GM12801 (cell line): ENCODE results near the gene CEP104.

Experiments
- CTCF ChIP-seq: IDR thresholded peaks from one replicate; pipeline ENCODE4 v1.5.1; 2011; ENCODE audit warnings: control low read depth; ENCODE audit not compliant: insufficient read length; ENCODE audit errors: extremely low read depth

CEP104 gene

GRCh38 chr1:3885611-3886010 is 28.6 kb upstream of the CEP104 start:
- no peak for TF ChIP-seq CTCF

GRCh38 chr1:3884966-3885365 is 28.0 kb upstream of the CEP104 start:
- no peak for TF ChIP-seq CTCF

GRCh38 chr1:3883194-3883925 is 26.3 kb upstream of the CEP104 start:
- no peak for TF ChIP-seq CTCF

- TF ChIP-seq CTCF, result no peak
Observed at GRCh38 chr1:3881193-3881480, 24.1 kb upstream of the CEP104 start.

GRCh38 chr1:3880429-3881192 is 23.6 kb upstream of the CEP104 start:
- TF ChIP-seq CTCF, result no peak

GRCh38 chr1:3879787-3880428 is 22.9 kb upstream of the CEP104 start:
- TF ChIP-seq CTCF, result no peak

GRCh38 chr1:3879099-3879498 is 22.1 kb upstream of the CEP104 start:
- no peak for TF ChIP-seq CTCF
